Cortex of kidney (tissue), 1 donor: Measurements from ENCODE around the gene SH3PXD2A.
"Not testable (repeated sequence)": the region's sequence is repeated elsewhere in the genome, so short reads cannot be mapped to it uniquely, and the experiment has no call there.

ENCODE experiments used
- DNase-seq: peaks from one replicate; lab custom pipeline; 2025; lab: John Stamatoyannopoulos, UW

The SH3PXD2A gene

GRCh38 chr10:103663802-103664201, 191.6 kb downstream of the SH3PXD2A start:
- no peak for DNase-seq

GRCh38 chr10:103663236-103663635, 192.1 kb downstream of the SH3PXD2A start:
- no peak for DNase-seq

- not testable (repeated sequence) for DNase-seq
Measured at GRCh38 chr10:103662704-103663103, 192.7 kb downstream of the SH3PXD2A start.

- DNase-seq: no peak
Measured at GRCh38 chr10:103661198-103661950, 194.0 kb downstream of the SH3PXD2A start.

- no peak for DNase-seq
Measured at GRCh38 chr10:103660364-103661197, 194.8 kb downstream of the SH3PXD2A start.

GRCh38 chr10:103659674-103660363, 195.6 kb downstream of the SH3PXD2A start:
- DNase-seq: no peak

- no peak for DNase-seq
Measured at GRCh38 chr10:103658049-103658577, 197.3 kb downstream of the SH3PXD2A start.

GRCh38 chr10:103657061-103657591, 198.2 kb downstream of the SH3PXD2A start:
- no peak for DNase-seq

- DNase-seq: no peak
Measured at GRCh38 chr10:103654925-103655324, 200.5 kb downstream of the SH3PXD2A start.

GRCh38 chr10:103653581-103654037, 201.8 kb downstream of the SH3PXD2A start:
- DNase-seq: no peak

- DNase-seq: no peak
Measured at GRCh38 chr10:103652599-103653281, 202.6 kb downstream of the SH3PXD2A start.

- DNase-seq: no peak
Measured at GRCh38 chr10:103651783-103652476, 203.4 kb downstream of the SH3PXD2A start.

- DNase-seq: no peak
Measured at GRCh38 chr10:103651333-103651732, 204.0 kb downstream of the SH3PXD2A start.

- DNase-seq: no peak
Measured at GRCh38 chr10:103649654-103650423, 205.5 kb downstream of the SH3PXD2A start.

GRCh38 chr10:103648636-103649532, 206.5 kb downstream of the SH3PXD2A start:
- no peak for DNase-seq

- DNase-seq: no peak
Measured at GRCh38 chr10:103648251-103648635, 207.1 kb downstream of the SH3PXD2A start.

GRCh38 chr10:103646304-103646703, 209.1 kb downstream of the SH3PXD2A start:
- DNase-seq: no peak

- no peak for DNase-seq
Measured at GRCh38 chr10:103645141-103646054, 210.0 kb downstream of the SH3PXD2A start.
